Body of pancreas (tissue), 4 donors: ENCODE data around the gene FKBP15.

ENCODE experiments used
- POLR2A ChIP-seq, 3 donors: fragments of 450-650 bp; IDR thresholded peaks; one replicate each; pipeline ENCODE4 v1.6.1; 2016; ENCODE audit warnings: antibody characterized with exemption in 3 of 3, mild to moderate bottlenecking in 2 of 3
- TF ChIP-seq, protein P1 (sequence below), 7 experiments: fragments of 450-650 bp in 4 of 7; fragments of 200-600 bp in 3 of 7; sonication (generic) in 3 of 7; IDR thresholded peaks; one replicate each; pipeline ENCODE4 v1.5.1; 2016 to 2019; ENCODE audit warnings: antibody characterized with exemption in 7 of 7

DNA sequence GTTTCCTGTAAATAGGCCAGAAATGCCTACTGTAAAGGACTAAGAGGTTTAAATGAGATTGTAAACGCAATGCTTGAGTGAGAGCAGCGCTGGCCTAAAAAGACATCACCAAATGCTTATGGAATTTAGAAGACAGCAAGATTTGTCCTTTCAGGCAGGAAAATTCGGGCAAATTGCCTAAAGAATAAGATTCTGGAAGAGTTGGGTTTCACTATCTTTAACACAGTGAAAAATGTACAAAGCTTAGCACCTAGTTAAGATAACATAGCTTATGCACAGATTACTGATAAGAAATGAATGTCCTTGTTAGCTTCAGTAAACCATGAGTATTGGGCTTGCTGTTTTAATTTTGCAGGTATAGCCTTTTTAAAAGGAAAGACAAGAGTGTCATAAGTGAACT lies 4.7 kb downstream of the FKBP15 start:
- TF ChIP-seq, protein P1, sequence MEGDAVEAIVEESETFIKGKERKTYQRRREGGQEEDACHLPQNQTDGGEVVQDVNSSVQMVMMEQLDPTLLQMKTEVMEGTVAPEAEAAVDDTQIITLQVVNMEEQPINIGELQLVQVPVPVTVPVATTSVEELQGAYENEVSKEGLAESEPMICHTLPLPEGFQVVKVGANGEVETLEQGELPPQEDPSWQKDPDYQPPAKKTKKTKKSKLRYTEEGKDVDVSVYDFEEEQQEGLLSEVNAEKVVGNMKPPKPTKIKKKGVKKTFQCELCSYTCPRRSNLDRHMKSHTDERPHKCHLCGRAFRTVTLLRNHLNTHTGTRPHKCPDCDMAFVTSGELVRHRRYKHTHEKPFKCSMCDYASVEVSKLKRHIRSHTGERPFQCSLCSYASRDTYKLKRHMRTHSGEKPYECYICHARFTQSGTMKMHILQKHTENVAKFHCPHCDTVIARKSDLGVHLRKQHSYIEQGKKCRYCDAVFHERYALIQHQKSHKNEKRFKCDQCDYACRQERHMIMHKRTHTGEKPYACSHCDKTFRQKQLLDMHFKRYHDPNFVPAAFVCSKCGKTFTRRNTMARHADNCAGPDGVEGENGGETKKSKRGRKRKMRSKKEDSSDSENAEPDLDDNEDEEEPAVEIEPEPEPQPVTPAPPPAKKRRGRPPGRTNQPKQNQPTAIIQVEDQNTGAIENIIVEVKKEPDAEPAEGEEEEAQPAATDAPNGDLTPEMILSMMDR (IDR thresholded peaks at IDR 0.05) = no peak
- TF ChIP-seq POLR2A (IDR thresholded peaks at IDR 0.05) = no peak
